NCI-H748 (cell line): Measurements from ENCODE around the gene NOL4L.

Experiments used
- DNase-seq: peaks from one replicate; lab custom pipeline; 2025; ENCODE audit not compliant: unreplicated experiment; lab: John Stamatoyannopoulos, UW

The NOL4L gene

DNA sequence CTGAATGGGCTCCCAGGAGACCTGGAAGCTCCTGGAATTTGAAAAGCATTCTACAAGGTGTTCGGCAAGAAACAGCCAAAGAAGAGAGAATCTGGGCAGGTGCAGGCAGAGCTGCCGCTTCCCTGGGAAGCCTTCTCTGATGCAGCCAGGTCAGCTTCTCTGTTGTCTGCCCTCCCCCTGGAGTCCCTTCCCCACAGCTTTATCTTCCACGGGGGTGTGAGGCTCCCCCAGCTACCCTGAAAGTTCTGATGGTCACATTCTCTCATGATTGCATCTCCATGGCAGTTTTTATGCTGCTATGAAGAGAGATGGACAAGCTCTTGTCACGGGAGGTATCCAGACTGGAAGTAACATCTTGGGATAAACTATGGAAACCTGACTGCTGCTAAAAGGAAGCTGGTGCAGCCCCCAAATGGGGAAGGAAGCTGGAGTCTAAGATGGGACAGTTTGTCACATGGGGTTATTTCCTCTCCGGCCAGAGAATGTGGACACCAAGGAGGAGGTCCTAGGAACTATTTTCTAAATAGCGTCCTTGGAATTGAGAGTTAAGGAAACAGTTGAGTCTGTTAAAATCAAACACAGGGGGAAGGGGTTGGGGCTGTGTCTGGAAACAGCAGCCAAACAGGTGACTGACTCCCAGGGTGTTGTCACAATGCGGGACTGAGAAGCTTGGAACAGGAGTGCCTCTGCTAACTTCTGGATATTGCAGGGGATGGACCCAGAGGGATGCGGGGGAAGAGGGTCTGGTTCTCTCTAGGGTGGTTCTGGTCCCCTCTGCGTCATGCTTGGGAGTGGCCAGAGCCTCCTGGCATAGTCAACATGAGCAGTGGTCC, 135.9 kb downstream of the NOL4L start:
- DNase-seq = no peak

DNA sequence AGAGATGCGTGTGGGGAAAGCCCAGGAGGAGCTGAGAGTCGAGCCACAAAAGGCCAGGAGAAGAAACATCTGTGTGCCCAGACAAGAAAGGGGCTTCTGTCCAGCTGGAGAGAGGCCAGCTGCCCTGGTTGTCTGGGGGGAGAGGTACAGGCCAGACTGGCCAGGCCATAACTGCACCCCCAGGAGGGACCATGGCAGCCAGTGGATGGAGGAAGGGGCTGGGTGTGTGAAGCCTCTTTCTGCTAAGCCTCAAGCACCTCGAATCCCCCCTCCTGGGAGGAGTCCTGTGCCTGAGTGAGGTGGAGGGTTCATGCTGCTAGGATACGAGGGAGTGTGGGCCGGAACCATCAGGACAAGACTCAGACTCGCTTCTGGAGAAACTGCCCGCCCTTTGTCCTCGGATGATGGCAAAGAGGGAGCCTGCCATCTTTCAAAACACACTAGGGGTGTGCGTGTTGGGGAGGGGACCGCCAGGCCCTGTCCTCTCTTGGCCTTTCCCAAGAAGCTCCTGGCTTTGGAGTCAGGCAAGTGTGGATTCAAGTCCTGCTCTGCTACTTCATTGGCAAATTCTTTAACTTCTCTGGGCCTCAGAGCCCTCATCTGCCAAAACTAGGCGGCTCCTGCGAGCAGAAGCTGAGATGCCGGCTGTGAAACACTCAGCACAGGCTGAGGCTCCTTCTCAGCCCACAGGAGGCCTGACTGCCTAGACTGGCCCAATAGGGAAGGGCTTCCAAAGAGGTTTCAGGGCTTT, 136.7 kb downstream of the NOL4L start:
- no peak for DNase-seq

DNA sequence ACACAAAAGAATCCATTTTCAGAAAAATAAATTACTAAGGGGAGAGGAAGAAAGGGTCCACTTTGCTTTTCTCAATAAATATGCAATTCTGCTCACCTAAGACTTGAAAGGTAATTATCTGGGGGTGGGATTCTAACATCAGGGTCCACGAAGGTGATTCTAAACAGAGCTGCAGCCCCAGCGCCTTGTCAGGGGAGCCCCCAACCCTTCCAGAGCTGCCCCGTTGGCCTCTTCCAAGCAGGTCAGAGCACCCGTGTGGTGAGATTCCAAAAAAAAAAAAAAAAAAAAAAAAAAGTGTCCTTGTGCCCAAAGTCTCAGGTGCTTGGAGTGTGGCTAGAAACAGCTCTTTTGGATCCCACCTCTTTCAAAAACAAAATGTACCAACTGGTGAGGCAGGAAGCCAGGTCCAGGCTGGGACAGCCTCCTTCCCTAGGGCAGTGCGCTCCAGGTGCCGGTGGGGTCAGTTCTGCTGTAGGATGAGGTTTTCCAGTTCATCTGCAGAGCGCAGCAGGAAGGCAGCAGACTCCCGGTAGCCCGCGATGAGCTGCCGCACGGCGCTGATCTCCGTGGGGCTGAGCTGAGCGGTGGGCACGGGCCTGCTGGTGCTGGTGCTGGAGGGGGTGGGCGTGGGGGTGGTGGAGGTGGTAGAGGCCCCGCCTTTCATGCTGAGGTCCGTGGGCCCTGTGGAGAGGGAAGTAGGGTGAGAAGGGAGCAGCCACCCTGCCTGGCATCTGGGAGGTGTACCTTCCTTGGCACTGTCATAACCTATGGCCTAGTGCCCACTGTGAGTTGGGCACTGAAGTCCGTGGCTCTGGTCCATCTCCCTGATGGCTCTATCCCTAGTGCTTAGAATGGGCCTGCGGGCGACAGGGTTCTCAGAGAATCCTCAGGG, 137.8 kb downstream of the NOL4L start:
- no peak for DNase-seq

DNA sequence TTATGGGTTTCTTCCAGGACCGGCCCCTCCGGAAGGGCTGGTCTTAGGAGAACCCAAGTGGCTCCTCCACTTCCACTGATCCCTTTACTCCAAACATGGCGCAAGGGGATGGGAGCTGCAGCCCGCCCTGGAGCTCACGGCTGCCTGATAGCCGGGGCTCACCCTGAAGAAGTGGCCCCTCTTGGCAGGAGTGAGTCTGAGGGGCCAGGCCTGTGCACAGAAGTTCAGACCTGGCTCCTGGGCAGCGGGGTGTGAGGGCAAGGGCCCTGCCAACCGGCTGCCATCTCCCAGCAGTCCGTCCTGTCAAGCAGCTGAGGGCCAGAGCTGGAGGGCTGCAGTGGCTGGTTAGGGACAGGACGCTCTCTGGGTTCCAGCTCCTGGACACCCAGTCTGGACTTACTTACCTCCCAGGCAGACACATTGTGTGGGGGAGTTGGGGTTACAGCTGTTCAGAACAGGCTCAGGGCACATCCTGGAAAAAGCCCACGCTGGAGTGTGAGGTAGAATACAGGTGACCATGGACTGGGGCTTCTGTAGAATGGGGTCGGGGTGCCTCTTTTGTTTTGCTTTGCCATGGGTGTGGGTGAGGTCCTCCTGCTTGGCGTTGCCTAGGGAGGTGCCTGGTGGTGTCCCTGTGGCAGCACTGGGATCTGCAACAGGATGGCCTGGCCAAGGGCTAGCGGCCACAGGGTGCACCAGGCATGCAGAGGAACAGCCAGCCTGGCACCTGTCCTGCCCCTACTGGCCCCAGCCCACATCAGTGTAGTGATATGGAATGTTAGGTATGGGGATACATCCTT, 138.6 kb downstream of the NOL4L start:
- DNase-seq = no peak

DNA sequence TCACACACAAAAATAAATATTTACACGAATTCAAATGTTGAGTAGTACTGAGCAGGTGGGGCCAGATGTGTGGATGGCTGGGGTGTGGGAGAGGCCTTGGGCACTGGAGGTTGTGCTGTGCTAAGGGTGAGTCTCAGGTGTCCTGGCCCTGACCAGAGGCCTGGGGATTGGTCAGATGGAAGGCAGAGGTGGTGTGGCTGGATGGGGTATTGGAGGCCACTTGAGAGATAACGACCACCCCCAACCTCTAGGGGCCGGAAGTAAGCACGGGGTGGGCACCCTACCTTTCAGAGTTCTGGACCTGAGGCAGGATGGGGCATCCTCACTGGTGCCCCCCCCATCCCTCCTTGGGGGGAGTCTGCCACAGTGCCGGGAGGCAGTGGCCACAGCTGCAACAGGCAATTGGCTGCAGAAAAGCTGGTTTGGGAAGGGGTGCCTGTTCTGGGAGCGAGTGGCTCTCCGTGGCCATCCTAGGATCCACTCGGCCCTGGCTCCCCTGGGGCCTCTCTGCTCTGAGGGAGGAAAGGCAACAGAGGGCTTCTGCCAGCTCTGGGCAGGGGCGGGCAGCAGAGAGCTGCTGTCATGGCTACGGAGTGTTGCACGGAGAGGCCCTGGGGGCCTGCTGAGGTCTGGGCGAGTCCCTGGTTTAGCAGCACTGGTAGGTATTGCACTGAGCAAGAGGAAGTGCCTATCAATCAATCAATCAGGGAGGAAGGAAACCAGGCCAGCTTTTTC, 139.4 kb downstream of the NOL4L start:
- DNase-seq = no peak

DNA sequence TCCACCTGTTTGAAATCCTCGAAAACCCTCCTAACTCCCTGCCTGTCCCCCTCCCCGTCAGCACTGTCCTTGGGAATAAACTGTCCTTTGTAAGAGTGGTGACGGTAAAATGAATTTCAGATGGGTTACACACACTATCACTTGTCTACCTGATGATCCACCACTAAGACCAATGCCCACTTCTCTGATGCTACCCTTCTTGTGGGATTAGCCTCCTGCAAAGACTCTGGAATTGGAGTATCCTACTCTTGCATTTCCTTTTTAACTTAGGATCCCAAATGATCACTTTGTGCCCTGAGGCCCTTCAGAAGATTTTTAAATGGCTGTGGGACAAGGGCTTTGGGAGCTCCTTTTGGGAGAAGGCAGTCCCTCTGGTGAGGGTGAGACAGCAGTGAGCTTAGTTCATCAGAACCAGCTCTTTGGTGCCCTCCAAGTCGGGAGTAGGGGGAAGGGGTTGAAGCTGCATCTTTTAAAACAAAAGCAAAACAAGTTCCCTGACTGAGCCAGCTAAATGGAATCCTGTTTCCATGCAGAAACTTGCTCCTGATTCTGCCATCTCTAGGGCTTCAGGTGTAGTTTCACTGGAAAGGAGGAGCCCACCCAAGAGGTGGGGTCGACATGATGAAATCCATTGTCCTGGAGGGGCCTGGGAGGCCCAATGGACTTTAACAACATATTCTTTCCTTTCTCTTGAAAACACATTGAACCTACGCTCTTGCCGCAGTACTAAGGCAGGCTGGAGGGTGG, 140.5 kb downstream of the NOL4L start:
- DNase-seq = no peak

DNA sequence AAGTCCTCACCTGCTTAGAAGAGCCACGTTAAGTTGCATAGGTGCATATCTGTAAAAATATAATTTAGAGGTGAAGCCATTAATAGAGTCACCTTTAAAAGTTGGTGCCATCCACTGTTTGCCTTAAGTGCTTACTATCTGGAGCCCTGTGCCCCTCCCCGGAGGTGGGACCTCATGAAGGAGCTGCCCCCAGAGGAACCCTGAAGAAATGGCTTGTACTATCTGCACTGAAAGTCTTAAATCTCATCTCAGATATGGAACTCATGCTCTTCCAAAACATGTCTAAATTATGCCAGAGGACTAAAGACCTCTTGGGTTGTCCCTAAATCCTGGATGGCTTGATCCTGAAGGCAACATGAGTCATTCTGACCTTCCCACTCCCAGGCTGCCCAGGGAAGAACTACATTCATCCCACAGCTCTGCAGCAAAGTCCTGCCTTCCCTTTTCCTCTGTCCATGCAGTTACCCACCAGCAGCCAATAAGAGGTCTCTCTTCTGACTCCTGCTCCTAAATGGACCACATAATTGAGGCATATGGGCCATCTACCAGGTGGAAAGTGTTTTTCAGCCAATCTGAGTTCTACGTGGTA, 141.7 kb downstream of the NOL4L start:
- DNase-seq = no peak

DNA sequence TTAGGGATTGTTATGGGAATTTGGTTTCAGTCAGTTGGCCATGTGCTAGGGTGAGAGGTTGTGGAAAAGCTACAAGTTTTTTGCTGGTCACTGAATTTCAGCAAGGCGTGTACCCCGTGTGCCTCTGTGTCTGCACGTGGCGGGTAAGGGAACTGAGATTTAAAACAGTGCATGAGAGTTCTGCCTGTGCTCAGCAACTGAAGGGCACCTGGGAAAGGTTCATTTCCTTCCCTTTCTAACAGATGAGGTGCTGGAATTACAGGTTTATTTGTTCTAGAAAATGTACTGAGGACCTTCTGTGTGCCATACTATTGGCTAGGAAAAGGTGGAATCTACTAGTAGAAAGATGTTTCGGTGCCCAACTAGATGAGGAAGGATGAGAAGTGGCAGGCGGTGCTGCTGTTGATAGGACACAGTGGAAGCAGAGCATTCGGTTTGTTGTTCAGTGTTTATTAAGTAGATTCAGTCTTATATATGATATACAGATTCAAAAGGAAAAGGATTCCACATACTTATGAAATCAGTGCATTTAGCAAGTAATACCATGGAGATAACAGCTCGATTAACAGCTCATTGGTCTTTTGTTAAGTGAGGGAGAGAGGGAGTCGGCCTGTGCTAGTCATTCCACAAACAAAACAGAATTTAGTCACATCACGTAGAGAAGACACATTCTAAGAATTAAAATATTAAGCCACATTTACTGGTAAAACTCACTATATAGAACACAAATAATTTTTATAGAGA, 142.3 kb downstream of the NOL4L start:
- no peak for DNase-seq

DNA sequence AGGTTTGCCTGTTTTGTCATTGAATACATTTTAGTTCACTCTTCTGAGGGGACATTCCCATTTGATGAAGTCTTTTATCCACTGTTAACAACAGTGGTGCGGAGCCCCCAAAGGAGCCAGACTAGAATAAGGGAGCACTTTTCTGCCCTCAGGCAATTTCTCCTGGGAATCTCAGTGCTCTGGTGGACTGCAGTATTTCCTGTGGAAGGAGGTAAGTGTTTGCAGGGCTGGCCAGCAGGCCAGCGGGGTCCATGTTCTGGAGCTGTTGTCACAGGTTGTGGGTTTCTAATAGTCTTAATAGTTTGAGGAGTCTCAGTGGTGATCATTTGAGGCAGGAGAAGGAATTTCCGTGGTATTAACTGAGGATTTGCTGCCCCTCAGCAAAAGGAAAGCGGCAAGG, 143.5 kb downstream of the NOL4L start:
- DNase-seq = no peak

DNA sequence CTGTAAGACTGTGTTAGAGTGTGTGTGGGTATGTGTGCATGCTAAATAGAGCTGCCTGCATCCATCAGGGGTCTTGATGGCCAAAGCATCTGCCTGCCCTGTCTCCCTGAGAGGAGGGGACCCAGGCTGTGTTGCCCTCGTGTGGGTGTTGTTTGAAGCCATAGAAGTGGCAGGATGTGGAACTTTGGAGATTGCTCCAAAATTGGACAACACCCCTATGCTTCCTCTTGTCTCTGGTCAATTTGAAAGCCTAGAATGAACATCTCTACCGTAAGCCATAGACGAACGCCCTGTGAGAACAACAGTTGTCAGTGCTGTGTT, 144.4 kb downstream of the NOL4L start:
- no peak for DNase-seq

DNA sequence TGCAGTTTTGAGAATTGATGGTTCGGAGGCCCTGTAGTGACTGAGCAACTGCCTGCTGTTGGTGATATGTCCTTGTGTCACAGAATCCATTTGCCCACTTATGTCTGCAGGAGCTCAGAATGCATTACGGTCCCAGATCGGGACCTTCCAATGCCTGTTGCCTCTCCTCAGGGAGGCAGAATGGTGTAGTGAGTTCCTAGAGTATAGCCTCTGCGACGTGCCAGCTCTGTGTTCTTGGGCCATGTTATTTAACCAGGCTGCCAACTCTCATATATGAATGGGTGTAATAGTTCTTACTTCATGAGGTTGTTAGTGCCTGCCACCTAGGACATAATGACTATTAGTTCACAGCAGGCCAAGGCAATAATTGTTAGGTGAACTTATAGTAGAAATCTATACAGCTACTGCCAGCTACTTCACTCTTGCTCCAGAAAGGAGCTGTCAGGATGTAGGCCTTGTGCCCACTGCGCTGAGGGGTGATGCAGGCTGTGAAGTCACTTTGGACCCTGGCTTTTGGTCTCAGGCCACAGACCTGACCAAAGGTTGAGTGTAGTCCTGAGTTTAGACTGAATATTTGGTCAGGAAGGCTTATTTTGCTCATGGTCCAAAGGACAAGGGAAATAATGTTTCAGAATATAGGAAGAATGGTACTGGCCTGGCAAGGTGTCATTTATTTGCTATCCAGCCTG, 144.9 kb downstream of the NOL4L start:
- DNase-seq = no peak

DNA sequence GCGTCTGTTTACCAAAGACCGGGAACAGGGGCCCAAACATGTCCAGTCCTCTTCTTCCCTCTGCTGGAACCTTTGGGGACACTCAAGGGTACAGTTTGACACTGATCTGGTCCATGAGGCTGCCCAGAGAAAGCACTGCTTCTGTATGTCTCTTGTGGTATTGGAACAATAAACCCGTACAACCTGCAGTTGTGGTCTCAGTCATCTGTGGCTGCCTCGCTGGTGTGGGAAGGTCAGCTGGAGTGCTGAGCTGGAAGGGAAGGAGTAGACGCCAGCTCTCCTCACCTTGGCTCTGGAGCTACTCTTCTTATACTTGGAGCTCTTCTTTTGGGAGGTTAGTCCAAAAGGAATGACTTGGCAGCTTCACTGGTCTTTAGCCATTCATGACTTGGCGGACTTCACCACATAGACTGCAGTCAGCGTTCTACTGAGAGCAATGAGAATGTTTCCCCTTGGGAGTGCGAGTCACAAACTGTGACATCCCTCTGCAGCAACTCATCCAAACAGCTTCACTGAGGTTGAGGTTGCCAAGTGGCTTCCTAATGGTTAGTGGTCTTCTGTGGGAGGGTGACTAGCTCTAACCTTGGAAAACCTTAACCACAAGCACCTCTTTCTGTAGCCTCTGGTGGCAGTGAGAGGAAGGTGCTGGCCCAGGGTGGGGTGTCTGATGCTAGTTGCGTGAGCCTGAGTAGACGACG, 145.9 kb downstream of the NOL4L start:
- no peak for DNase-seq

DNA sequence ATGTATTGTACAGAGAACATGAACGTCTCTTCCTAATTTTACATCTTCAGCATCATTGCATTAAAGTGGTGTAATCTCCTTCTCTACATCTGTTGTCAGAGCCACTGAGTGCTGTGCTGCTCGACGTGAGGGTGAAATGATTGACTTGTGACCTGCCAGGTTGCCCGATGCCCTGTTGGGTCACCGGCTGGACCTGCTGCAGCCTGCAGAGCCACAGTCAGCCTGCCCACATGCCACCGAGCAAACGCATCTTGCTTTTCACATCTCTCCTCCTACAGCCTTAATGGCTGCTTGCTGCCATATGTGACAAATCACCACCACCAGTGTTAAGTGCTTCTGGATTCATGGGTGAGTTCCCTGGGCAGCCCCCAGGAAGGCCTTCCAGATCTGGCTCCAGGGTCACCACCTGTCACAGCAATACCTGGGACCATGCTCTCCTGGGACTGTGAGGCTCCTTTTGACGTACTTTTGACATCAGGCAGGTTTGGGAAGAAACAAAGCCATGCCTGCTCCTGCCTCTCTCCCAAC, 146.7 kb downstream of the NOL4L start:
- DNase-seq = no peak

DNA sequence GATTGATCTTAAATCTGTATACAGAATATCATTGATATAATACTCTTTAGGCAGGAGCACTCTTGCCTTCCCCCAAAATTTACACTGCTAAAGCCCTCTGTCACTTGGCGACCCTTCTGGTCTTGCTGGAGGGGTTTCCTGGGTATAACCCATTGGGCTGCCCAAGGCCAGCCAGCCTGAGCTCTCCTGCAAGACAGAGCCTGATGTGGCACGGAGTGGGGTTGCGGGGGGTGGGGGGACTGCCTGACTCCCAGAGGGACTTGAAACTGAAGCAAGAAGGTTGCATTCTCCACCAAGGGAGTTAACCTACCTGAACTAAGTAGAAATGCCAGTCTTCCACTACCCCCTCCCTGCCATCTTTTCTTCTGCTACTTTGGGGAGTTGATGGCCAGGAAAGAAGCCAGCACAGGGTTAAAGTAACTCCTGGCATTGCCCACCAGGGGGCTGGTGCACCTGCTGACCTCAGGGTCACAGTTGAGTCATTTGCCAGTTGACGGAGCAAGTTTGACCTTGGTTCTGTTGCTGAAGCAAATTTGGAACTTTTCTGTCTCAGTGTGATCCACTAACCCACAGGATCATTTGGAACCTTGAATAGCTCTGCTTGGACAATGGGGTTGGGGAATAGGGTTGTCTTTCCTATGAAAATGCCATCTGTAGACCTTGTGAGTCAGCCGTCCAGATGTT, 147.6 kb downstream of the NOL4L start:
- DNase-seq = no peak

DNA sequence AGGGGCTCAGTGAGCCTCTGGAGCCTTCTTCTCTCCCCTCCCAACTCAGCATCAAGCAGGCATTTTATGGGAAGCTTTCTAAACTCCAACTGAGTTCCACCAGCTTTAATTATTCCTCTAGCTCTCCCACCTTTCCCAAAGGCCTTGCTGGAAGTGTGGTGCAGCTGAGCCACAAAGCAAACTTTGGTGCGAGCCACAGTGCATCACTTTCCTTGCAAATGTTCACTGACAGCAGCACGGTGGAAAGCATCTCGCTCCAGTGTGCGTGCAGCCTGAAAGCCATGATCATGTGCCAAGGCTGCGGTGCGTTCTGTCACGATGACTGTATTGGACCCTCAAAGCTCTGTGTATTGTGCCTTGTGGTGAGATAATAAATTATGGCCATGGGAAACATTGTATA, 148.2 kb downstream of the NOL4L start:
- no peak for DNase-seq

DNA sequence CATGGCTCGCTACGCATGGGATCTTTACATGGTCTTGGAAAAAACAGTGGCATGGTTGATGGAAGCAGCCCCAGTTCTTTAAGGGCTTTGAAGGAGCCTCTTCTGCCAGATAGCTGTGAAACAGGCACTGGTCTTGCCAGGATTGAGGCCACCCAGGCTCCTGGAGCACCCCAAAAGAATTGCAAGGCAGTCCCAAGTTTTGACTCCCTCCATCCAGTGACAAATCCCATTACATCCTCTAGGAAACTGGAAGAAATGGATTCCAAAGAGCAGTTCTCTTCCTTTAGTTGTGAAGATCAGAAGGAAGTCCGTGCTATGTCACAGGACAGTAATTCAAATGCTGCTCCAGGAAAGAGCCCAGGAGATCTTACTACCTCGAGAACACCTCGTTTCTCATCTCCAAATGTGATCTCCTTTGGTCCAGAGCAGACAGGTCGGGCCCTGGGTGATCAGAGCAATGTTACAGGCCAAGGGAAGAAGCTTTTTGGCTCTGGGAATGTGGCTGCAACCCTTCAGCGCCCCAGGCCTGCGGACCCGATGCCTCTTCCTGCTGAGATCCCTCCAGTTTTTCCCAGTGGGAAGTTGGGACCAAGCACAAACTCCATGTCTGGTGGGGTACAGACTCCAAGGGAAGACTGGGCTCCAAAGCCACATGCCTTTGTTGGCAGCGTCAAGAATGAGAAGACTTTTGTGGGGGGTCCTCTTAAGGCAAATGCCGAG, 148.8 kb downstream of the NOL4L start:
- DNase-seq = no peak
